Panc1 (cell line): ENCODE results near the gene MSX1.

Experiments used
- CTCF ChIP-seq: fragments of 450-650 bp; IDR thresholded peaks from 2 replicates; pipeline ENCODE4 v1.5.1; 2017; ENCODE audit warnings: mild to moderate bottlenecking
- POLR2AphosphoS5 ChIP-seq: IDR thresholded peaks from 2 replicates; pipeline ENCODE4 v1.6.1; 2012; ENCODE audit warnings: mild to moderate bottlenecking, low read depth, low read length, moderate library complexity
- SIN3A ChIP-seq: IDR thresholded peaks from 2 replicates; pipeline ENCODE4 v1.6.1; 2012; ENCODE audit warnings: low read depth, mild to moderate bottlenecking, low read length, moderate library complexity, borderline replicate concordance; ENCODE audit not compliant: insufficient read depth
- TCF7L2 ChIP-seq: IDR thresholded peaks from 2 replicates; pipeline ENCODE4 v1.6.1; 2011; ENCODE audit warnings: mild to moderate bottlenecking, low read depth, low read length, inconsistent platforms

- TF ChIP-seq CTCF (no peak), POLR2AphosphoS5 (no peak), SIN3A (no peak), TCF7L2 (no peak)
Measured at GRCh38 chr4:4838051-4838935, 21.2 kb upstream of the MSX1 start.
